GM12878 (cell line): ENCODE data around the gene ZNF200. TPM values are rescaled to one million over a fixed set of nuclear protein-coding genes. Genes with fewer than 3 reads are reported as not detected.
A peak's percentile ranks its signal among the peaks of the same experiment; 100 is the strongest.

ENCODE experiments used
- ATAC-seq: fragments of 200-7000 bp; cut with Tn5 transposase; 3 replicates; pipeline ENCODE4 v1.9.1; 2020; ENCODE audit warnings: mild to moderate bottlenecking, moderate library complexity
- BruUV-seq: library from RNA; stranded (reverse); fragments of 400-500 nt; replicated peaks from 2 replicates; lab custom pipeline; 2021; lab: Mats Ljungman, UMichigan
- CTCF ChIA-PET: fragments of 300-600 bp; sonication (Branson Sonifier 250); formaldehyde crosslinking; extraction: SDS; loops from one replicate; lab custom pipeline; 2021; ENCODE audit warnings: inconsistent platforms; lab: Yijun Ruan, JAX
- POLR2A ChIA-PET: fragments of 350-600 bp; formaldehyde crosslinking; extraction: SDS; loops from one replicate; lab custom pipeline; 2021; ENCODE audit warnings: inconsistent platforms; lab: Charles Lee
- RAD21 ChIA-PET: fragments of 300-600 bp; sonication (Branson Sonifier 250); formaldehyde crosslinking; loops from one replicate; lab custom pipeline; 2023; ENCODE audit warnings: antibody characterized with exemption; ENCODE audit not compliant: unreplicated experiment; lab: Charles Lee
- SMC1A ChIA-PET: fragments of 300-600 bp; sonication (Branson Sonifier 250); formaldehyde crosslinking; loops from one replicate; lab custom pipeline; 2023; ENCODE audit not compliant: unreplicated experiment, uncharacterized antibody; lab: Charles Lee
- DNase-seq: peaks from one replicate; pipeline ENCODE4 v3.0.0-alpha.2; 2011; ENCODE audit warnings: low read depth, low spot score
- FAIRE-seq: peaks from 3 replicates; lab custom pipeline; 2011; peaks lifted over from hg19 to GRCh38; lab: Jason Lieb, UNC
- H2AFZ ChIP-seq: 2 replicates; pipeline ENCODE4 v1.6.0; 2011; ENCODE audit warnings: low read depth, low read length, control low read depth; ENCODE audit not compliant: control insufficient read depth
- H3K27ac ChIP-seq: 2 replicates; pipeline ENCODE4 v1.5.1; 2011; ENCODE audit warnings: control low read depth; ENCODE audit not compliant: control insufficient read depth, insufficient read depth
- H3K27me3 ChIP-seq, 2 experiments: replicated peaks in 1 of 2; 2 replicates each; pipeline versions ENCODE4 v1.6.0 to v1.6.1; 2011; ENCODE audit warnings: low read length in 1 of 2; ENCODE audit not compliant: control insufficient read depth in 2 of 2, insufficient read depth in 2 of 2
- H3K36me3 ChIP-seq, 2 experiments: 2 replicates each; pipeline ENCODE4 v1.5.1; 2011; ENCODE audit warnings: low read length in 1 of 2; ENCODE audit not compliant: control insufficient read depth in 2 of 2, insufficient read depth in 2 of 2
- H3K4me1 ChIP-seq: 2 replicates; pipeline ENCODE4 v1.6.1; 2011; ENCODE audit warnings: mild to moderate bottlenecking, low read length, moderate library complexity, mixed read lengths; ENCODE audit not compliant: control insufficient read depth, insufficient read depth
- H3K4me2 ChIP-seq: 2 replicates; pipeline ENCODE4 v1.6.0; 2011; ENCODE audit warnings: control low read depth; ENCODE audit not compliant: control insufficient read depth, insufficient read depth
- H3K4me3 ChIP-seq: fragments of 200-600 bp; sonication (generic); 2 replicates; pipeline ENCODE4 v1.5.1; 2016
- H3K79me2 ChIP-seq: 2 replicates; pipeline ENCODE4 v1.6.0; 2011; ENCODE audit warnings: low read length; ENCODE audit not compliant: control insufficient read depth, insufficient read depth
- H3K9ac ChIP-seq: 2 replicates; pipeline ENCODE4 v1.8.0; 2011; ENCODE audit warnings: low read length, control low read depth, mixed read lengths; ENCODE audit not compliant: control insufficient read depth, insufficient read depth
- H3K9me3 ChIP-seq: replicated peaks from 3 replicates; pipeline ENCODE4 v1.5.1; 2011; ENCODE audit warnings: mild to moderate bottlenecking, low read length; ENCODE audit not compliant: control insufficient read depth, insufficient read depth
- H4K20me1 ChIP-seq: 2 replicates; pipeline ENCODE4 v1.6.0; 2011; ENCODE audit not compliant: control insufficient read depth, insufficient read depth
- BCL11A ChIP-seq: IDR thresholded peaks from 2 replicates; pipeline ENCODE4 v1.6.1; 2011; ENCODE audit warnings: low read depth, low read length
- CBX5 ChIP-seq: sonication (generic); IDR thresholded peaks from 2 replicates; pipeline ENCODE4 v1.6.1; 2016; ENCODE audit warnings: low read depth, moderate library complexity, mild to moderate bottlenecking, inconsistent platforms
- EGR1 ChIP-seq, 2 experiments: IDR thresholded peaks; 1 replicate in 1 of 2; 2 replicates in 1 of 2; pipeline ENCODE4 v1.6.1; 2011 to 2012; ENCODE audit warnings: low read depth in 2 of 2, low read length in 2 of 2, borderline replicate concordance in 1 of 2, mild to moderate bottlenecking in 1 of 2, moderate library complexity in 1 of 2
- GABPA ChIP-seq: IDR thresholded peaks from 2 replicates; pipeline ENCODE4 v1.6.1; 2014; ENCODE audit warnings: antibody characterized with exemption, low read depth, mild to moderate bottlenecking, inconsistent platforms
- HDAC2 ChIP-seq: fragments of 200-600 bp; sonication (generic); IDR thresholded peaks from 2 replicates; pipeline ENCODE4 v1.6.1; 2017
- HDGF ChIP-seq: fragments of 450-650 bp; IDR thresholded peaks from 2 replicates; pipeline ENCODE4 v1.6.1; 2016; ENCODE audit warnings: antibody characterized with exemption
- KLF5 ChIP-seq: fragments of 450-650 bp; IDR thresholded peaks from 2 replicates; pipeline ENCODE4 v1.6.1; 2014; ENCODE audit warnings: mild to moderate bottlenecking; ENCODE audit not compliant: partially characterized antibody
- LARP7 ChIP-seq: fragments of 450-650 bp; IDR thresholded peaks from 2 replicates; pipeline ENCODE4 v1.6.1; 2017; ENCODE audit warnings: mild to moderate bottlenecking
- POLR2AphosphoS5 ChIP-seq: IDR thresholded peaks from 2 replicates; pipeline ENCODE4 v1.6.1; 2011; ENCODE audit warnings: mild to moderate bottlenecking, low read length, inconsistent platforms
- RAD21 ChIP-seq: IDR thresholded peaks from 2 replicates; pipeline ENCODE4 v1.6.1; 2011; ENCODE audit warnings: mild to moderate bottlenecking, low read depth, low read length, moderate library complexity; ENCODE audit not compliant: insufficient read depth
- RAD51 ChIP-seq: fragments of 450-650 bp; IDR thresholded peaks from 2 replicates; pipeline ENCODE4 v1.6.1; 2016; ENCODE audit warnings: moderate library complexity, mild to moderate bottlenecking, inconsistent platforms
- RCOR1 ChIP-seq: conservative IDR thresholded peaks from 2 replicates; pipeline ENCODE4 v1.6.1; 2012; ENCODE audit warnings: low read depth, low read length, improper control_type of control experiment
- SMAD1 ChIP-seq: fragments of 450-650 bp; IDR thresholded peaks from 2 replicates; pipeline ENCODE4 v1.6.1; 2018; ENCODE audit warnings: mild to moderate bottlenecking, low read depth; ENCODE audit not compliant: partially characterized antibody
- SMAD5 ChIP-seq: IDR thresholded peaks from 2 replicates; pipeline ENCODE4 v1.6.1; 2016; ENCODE audit warnings: antibody characterized with exemption, low read depth
- SUPT20H ChIP-seq: IDR thresholded peaks from 2 replicates; pipeline ENCODE4 v1.6.1; 2011; ENCODE audit warnings: low read depth, mild to moderate bottlenecking, low read length, moderate library complexity, borderline replicate concordance; ENCODE audit not compliant: control insufficient read depth
- YBX1 ChIP-seq: fragments of 450-650 bp; IDR thresholded peaks from 2 replicates; pipeline ENCODE4 v1.6.1; 2016; ENCODE audit warnings: antibody characterized with exemption
- ZNF217 ChIP-seq: fragments of 450-650 bp; IDR thresholded peaks from 2 replicates; pipeline ENCODE4 v1.6.1; 2017; ENCODE audit warnings: antibody characterized with exemption, mild to moderate bottlenecking
- WGBS: methylation state at CpG from one replicate; pipeline ENCODE4 v1.1.6; 2016; ENCODE audit warnings: low lambda C conversion rate; ENCODE audit not compliant: insufficient replicate concordance, insufficient coverage; ENCODE audit errors: missing lambda C conversion rate; 5-methylcytosine and 5-hydroxymethylcytosine counted together
- in situ Hi-C: fragments of 300-500 bp; cut with MboI; formaldehyde crosslinking; loops from 9 replicates; pipeline ENCODE4 v1.14.3; 2018; ENCODE audit warnings: mixed read lengths
- intact Hi-C: fragments of 100-400 bp; cut with micrococcal nuclease; formaldehyde crosslinking; loops from one replicate; pipeline ENCODE4 v1.14.2; 2022; ENCODE audit not compliant: unreplicated experiment
- polyA plus RNA-seq, 11 experiments: library from polyadenylated mRNA; depleted of rRNA in 4 of 11; unstranded in 6 of 11; stranded (reverse) in 5 of 11; fragments of >200 nt; fragmentation: Nextera tagmentation in 4 of 11; fragmentation: Illumina TruSeq in 1 of 11; extraction: Ambion mirVana in 4 of 11; extraction: Trizol in 1 of 11; gene quantifications; 1 replicate in 1 of 11; 2 replicates in 10 of 11; pipeline versions ENCODE4 v1.2.1 to v1.2.3, GENCODE V29; 2011 to 2016; ENCODE audit warnings: inconsistent platforms in 2 of 11, missing spikeins in 2 of 11, low read depth in 1 of 11
- total RNA-seq, 4 experiments: library from RNA; depleted of rRNA in 3 of 4; stranded (reverse); fragments of >200 nt in 3 of 4; fragmentation: Illumina TruSeq in 1 of 4; extraction: Trizol in 1 of 4; gene quantifications; 2 replicates each; pipeline versions ENCODE4 v1.2.1 to v1.2.3, GENCODE V29; 2013 to 2021
- TF ChIP-seq, protein P1 (sequence below): IDR thresholded peaks from 2 replicates; pipeline ENCODE4 v1.6.1; 2012; ENCODE audit warnings: improper control_type of control experiment, low read depth, low read length; ENCODE audit not compliant: insufficient replicate concordance

Gene ZNF200
- total and polyA plus RNA-seq, 10 of the 15 experiments (the other 5 are each of a cell fraction or from before 2014, with no cell fraction given), result 4.0 to 13.9 (median 9.6) TPM

DNA sequence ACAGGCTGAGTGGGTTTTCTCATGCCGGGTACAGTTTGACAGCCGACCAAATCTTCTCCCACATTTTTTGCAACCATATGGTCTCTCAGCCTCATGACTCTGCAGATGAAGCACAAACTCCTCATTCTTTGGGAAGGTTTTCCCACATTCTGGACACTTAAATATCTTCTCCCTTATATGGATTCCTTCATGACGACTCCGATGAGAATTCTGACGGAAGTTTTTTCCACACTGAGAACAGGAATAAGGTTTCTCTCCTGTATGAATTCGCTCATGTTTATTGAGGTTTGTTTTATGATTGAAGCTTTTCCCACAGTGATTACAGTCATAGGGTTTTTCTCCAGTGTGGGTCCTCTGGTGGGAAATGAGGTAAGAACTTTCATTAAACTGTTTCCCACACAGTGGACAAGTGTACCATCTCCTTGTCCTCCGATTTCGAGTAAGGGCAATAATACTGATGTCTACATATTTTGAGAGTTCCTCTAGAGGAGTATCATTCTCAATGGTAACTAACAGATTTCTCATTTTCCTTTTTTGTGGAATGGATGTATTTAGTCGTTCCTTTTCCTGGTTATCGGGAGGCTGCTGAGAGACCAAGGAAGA lies 10.9 kb downstream of the ZNF200 start:
- POLR2A ChIA-PET, result no interaction called here
- peaks cover 0 to 13% of the 10 kb centered on the region in 2 experiments; a peak in 1 of 4 replicates for H3K36me3 ChIP-seq
- DNase-seq (no peak), FAIRE-seq (no peak), ATAC-seq (no peak)
- TF ChIP-seq LARP7, result no peak
- no peak for TF ChIP-seq SMAD1
- TF ChIP-seq ZNF217, result peak; percentile 72; the same call in 1 of the 2 replicates
- TF ChIP-seq RAD51, result no peak
- TF ChIP-seq RCOR1, result no peak
- TF ChIP-seq, protein P1, sequence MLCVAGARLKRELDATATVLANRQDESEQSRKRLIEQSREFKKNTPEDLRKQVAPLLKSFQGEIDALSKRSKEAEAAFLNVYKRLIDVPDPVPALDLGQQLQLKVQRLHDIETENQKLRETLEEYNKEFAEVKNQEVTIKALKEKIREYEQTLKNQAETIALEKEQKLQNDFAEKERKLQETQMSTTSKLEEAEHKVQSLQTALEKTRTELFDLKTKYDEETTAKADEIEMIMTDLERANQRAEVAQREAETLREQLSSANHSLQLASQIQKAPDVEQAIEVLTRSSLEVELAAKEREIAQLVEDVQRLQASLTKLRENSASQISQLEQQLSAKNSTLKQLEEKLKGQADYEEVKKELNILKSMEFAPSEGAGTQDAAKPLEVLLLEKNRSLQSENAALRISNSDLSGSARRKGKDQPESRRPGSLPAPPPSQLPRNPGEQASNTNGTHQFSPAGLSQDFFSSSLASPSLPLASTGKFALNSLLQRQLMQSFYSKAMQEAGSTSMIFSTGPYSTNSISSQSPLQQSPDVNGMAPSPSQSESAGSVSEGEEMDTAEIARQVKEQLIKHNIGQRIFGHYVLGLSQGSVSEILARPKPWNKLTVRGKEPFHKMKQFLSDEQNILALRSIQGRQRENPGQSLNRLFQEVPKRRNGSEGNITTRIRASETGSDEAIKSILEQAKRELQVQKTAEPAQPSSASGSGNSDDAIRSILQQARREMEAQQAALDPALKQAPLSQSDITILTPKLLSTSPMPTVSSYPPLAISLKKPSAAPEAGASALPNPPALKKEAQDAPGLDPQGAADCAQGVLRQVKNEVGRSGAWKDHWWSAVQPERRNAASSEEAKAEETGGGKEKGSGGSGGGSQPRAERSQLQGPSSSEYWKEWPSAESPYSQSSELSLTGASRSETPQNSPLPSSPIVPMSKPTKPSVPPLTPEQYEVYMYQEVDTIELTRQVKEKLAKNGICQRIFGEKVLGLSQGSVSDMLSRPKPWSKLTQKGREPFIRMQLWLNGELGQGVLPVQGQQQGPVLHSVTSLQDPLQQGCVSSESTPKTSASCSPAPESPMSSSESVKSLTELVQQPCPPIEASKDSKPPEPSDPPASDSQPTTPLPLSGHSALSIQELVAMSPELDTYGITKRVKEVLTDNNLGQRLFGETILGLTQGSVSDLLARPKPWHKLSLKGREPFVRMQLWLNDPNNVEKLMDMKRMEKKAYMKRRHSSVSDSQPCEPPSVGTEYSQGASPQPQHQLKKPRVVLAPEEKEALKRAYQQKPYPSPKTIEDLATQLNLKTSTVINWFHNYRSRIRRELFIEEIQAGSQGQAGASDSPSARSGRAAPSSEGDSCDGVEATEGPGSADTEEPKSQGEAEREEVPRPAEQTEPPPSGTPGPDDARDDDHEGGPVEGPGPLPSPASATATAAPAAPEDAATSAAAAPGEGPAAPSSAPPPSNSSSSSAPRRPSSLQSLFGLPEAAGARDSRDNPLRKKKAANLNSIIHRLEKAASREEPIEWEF, result no peak
- TF ChIP-seq RAD21, result no peak
- TF ChIP-seq HDAC2, result no peak
- no peak for TF ChIP-seq YBX1
- TF ChIP-seq CBX5, result peak; percentile 98
- TF ChIP-seq SMAD5, result no peak
- TF ChIP-seq POLR2AphosphoS5, result no peak
- TF ChIP-seq KLF5, result peak; percentile 83
- TF ChIP-seq SUPT20H, result no peak
- TF ChIP-seq EGR1 (IDR thresholded peaks at IDR 0.05; ENCODE audit: borderline replicate concordance in 1 of 2, low read depth in 2 of 2, low read length in 2 of 2), result no peak
- no peak for TF ChIP-seq HDGF
- no peak for TF ChIP-seq GABPA
- no peak for TF ChIP-seq BCL11A
- H3K4me2 ChIP-seq, result no peak overlapping the region
- H4K20me1 ChIP-seq, result no peaks in the 10 kb centered on the region
- intact Hi-C loops (no loop called here), in situ Hi-C loops (no loop called here)
- H3K27me3 ChIP-seq, result no peaks in the 10 kb centered on the region
- H3K79me2 ChIP-seq, result no peaks in the 10 kb centered on the region
- H3K4me1 ChIP-seq, result no peaks in the 10 kb centered on the region
- H3K9ac ChIP-seq, result no peak overlapping the region
- RAD21 ChIA-PET, result no interaction called here
- CTCF ChIA-PET, result no interaction called here
- H2AFZ ChIP-seq, result no peak overlapping the region
- H3K27ac ChIP-seq, result no peak overlapping the region
- no TSS peak for BruUV-seq
- SMC1A ChIA-PET, result no interaction called here
- H3K9me3 ChIP-seq, result peaks cover 29% of the 10 kb centered on the region
- 97% methylated on average over 10 of the region's 10 CpGs for WGBS
- no peak overlapping the region for H3K4me3 ChIP-seq
